PC-9 (cell line): Measurements from ENCODE around the gene FOXN3.

Experiments used
- CTCF ChIP-seq: fragments of 200-600 bp; sonication (generic); conservative IDR thresholded peaks from 2 replicates; pipeline ENCODE4 v1.6.1; 2017; ENCODE audit warnings: mixed run types, antibody characterized with exemption, mild to moderate bottlenecking, moderate library complexity
- EZH2 ChIP-seq: fragments of 200-600 bp; sonication (generic); IDR thresholded peaks from 2 replicates; pipeline ENCODE4 v1.8.0; 2017; ENCODE audit warnings: antibody characterized with exemption, low read depth

GRCh38 chr14:89198544-89199329 lies 218.3 kb downstream of the FOXN3 start:
- TF ChIP-seq CTCF (no peak), EZH2 (no peak)
